Esophagus (tissue), 2 donors: ENCODE results near the gene ADARB1. TPM values are rescaled to one million over a fixed set of nuclear protein-coding genes. Genes with fewer than 3 reads are reported as not detected.
"Not testable (repeated sequence)": the region's sequence is repeated elsewhere in the genome, so short reads cannot be mapped to it uniquely, and the experiment has no call there.

Experiments
- H3K27ac ChIP-seq, 2 donors: one replicate each; pipeline ENCODE4 v1.5.1; 2013; ENCODE audit warnings: low read depth in 2 of 2, mild to moderate bottlenecking in 2 of 2, inconsistent platforms in 1 of 2, low read length in 1 of 2, moderate library complexity in 1 of 2
- H3K27me3 ChIP-seq, 2 donors: one replicate each; pipeline ENCODE4 v1.6.1; 2013; ENCODE audit warnings: low read length in 2 of 2, control low read depth in 1 of 2, mild to moderate bottlenecking in 1 of 2; ENCODE audit not compliant: insufficient read depth in 2 of 2, control insufficient read depth in 1 of 2
- H3K36me3 ChIP-seq, 2 donors: one replicate each; pipeline ENCODE4 v1.6.1; 2013; ENCODE audit warnings: low read length in 1 of 2; ENCODE audit not compliant: control insufficient read depth in 2 of 2, insufficient read depth in 2 of 2
- H3K4me1 ChIP-seq, 2 donors: one replicate each; pipeline ENCODE4 v1.6.1; 2013; ENCODE audit warnings: low read length in 1 of 2; ENCODE audit not compliant: control insufficient read depth in 2 of 2, insufficient read depth in 2 of 2
- H3K4me3 ChIP-seq, 2 donors: one replicate each; pipeline ENCODE4 v1.5.1; 2013; ENCODE audit warnings: low read length in 2 of 2, mild to moderate bottlenecking in 2 of 2, low read depth in 1 of 2, moderate library complexity in 1 of 2
- H3K9me3 ChIP-seq, 2 donors: one replicate each; pipeline ENCODE4 v1.6.1; 2013; ENCODE audit warnings: mild to moderate bottlenecking in 2 of 2, low read depth in 1 of 2, low read length in 1 of 2, moderate library complexity in 1 of 2; ENCODE audit not compliant: control insufficient read depth in 2 of 2, insufficient read depth in 1 of 2
- WGBS, 2 donors: extraction: QIAGEN DNeasy Blood & Tissue Kit; methylation state at CpG; one replicate each; pipeline ENCODE4 v1.1.7; 2013; 5-methylcytosine and 5-hydroxymethylcytosine counted together
- polyA plus RNA-seq, 2 donors: library from polyadenylated mRNA; stranded (reverse); fragments of 200-250 nt; gene quantifications; one replicate each; pipeline ENCODE4 v1.2.3, GENCODE V29; 2013
- donor health status: healthy with polysubstance abuse.
- donor health status: Bipolar disorder and iron deficiency.

Gene ADARB1
- polyA plus RNA-seq, 2 donors: 4.7 to 7.9 TPM

- Histone ChIP-seq H3K9me3 (no peaks in the 10 kb centered on the region), H3K27ac (no peak overlapping the region), H3K4me1 (no peaks in the 10 kb centered on the region), H3K27me3 (no peaks in the 10 kb centered on the region), H3K4me3 (no peak overlapping the region), H3K36me3 (no peaks in the 10 kb centered on the region)
- whole genome bisulfite sequencing, 2 donors: 86 to 91% methylated on average over 9 of the region's 9 CpGs
Observed at GRCh38 chr21:45135868-45136267, 61.5 kb downstream of the ADARB1 start.

- H3K27me3 ChIP-seq: no peaks in the 10 kb centered on the region
- H3K9me3 ChIP-seq: no peaks in the 10 kb centered on the region
- H3K4me1 ChIP-seq: no peaks in the 10 kb centered on the region
- 92% methylated on average over 8 of the region's 8 CpGs for WGBS, 2 donors
- H3K27ac ChIP-seq: no peak overlapping the region
- no peak overlapping the region for H3K4me3 ChIP-seq
- H3K36me3 ChIP-seq: no peaks in the 10 kb centered on the region
Observed at GRCh38 chr21:45136500-45136899, 62.1 kb downstream of the ADARB1 start.

DNA sequence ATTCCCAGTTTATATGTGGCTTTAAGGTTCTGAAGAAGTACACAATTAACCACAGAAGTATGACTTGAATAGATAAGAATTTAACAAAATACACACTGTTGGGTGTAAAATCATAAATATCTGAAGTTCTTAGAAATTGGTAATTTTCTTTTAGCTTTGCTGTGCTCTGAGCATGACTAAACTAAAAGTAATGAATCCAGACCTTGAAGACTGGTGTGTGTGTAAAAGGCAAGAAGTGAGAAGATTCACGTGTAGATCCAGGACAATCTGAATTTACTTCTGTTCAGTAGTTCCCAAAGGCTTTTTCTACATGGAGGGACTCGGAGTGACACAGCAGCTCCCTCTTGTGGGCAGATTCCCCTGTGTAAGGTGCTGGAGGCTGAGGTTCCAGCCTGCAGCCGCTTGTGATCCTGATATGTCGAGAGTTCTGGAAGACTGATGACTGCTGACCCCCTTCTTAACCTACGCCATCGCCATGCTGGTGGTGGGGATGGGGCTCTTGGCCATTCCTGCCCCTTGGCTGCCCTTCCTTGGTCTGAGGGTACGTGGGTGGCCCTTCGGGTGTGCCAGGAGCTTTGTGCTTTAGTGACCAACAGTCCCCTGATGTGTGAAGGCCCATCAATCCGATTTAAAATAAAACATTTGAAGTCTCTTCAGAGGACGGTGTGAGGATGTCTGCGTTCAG is 62.7 kb downstream of the ADARB1 start:
- Histone ChIP-seq H3K27me3 (no peaks in the 10 kb centered on the region), H3K4me1 (no peaks in the 10 kb centered on the region), H3K4me3 (no peak overlapping the region), H3K9me3 (no peaks in the 10 kb centered on the region), H3K27ac (no peak overlapping the region), H3K36me3 (no peaks in the 10 kb centered on the region)
- WGBS, 2 donors: 39 to 42% methylated on average over 11 of the region's 11 CpGs

DNA sequence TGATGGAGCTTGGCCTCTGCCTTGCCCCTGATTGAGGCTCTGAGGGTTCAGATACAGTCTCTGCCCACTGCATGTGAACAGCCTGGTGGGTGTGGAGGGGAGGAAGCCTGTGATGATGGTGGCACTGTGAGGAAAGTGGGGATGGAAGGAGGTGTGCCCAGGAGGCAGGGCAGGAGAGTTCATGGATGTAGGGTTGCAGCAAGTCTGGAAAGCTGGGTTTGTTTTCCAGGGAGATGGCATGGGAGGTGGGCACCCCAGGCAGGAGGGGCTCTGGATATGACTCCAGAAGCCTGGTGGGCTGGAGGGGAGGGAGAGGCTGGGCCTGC is 63.2 kb downstream of the ADARB1 start:
- Histone ChIP-seq H3K4me3 (no peak overlapping the region), H3K9me3 (no peaks in the 10 kb centered on the region), H3K27ac (no peak overlapping the region)

DNA sequence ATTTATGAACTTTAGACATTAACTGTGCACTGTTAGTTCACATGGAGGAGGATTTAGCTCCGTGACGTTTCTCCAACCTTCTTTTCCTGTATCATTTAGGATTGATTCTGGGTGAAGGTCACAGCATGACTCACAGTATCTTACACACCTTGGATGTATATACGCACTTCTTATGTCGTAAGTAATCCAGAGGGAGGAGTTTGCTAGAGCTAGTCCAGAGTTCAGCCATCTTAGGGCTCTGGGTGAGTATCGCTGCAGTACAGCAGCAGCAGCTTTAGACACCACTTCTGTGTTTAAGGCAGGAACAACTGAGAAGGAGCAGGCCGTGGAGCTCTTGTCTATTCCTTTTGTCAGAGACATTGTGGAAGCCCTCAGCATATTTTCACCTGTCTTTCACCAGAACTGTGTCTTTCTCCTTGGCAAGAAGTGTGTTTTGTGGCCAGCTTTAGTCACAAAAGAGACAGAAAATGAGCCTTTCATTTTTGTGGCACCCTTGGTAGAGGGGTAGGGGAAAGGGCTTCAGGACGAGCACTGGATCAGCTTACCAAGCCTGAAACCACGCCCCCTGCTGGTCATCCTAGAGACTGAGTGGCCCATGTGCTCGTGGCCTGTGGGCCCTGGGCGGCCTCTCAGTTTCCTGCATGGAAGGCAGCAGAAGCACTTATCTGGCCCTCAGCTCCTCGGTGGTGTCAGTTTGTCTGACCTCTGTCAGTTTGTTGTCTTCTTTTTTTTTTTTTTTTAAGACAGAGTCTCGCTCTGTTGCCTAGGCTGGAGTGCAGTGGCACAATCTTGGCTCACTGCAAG is 64.0 kb downstream of the ADARB1 start:
- Histone ChIP-seq H3K4me1 (no peaks in the 10 kb centered on the region), H3K9me3 (no peaks in the 10 kb centered on the region), H3K27ac (no peak overlapping the region), H3K36me3 (no peaks in the 10 kb centered on the region), H3K27me3 (no peaks in the 10 kb centered on the region), H3K4me3 (no peak overlapping the region)
- 59 to 62% methylated on average over 11 to 12 of the region's 12 CpGs for WGBS, 2 donors

More for the DNA sequence above, 63.2 kb downstream of the ADARB1 start:
- Histone ChIP-seq H3K27me3 (no peaks in the 10 kb centered on the region), H3K36me3 (no peaks in the 10 kb centered on the region), H3K4me1 (no peaks in the 10 kb centered on the region)

DNA sequence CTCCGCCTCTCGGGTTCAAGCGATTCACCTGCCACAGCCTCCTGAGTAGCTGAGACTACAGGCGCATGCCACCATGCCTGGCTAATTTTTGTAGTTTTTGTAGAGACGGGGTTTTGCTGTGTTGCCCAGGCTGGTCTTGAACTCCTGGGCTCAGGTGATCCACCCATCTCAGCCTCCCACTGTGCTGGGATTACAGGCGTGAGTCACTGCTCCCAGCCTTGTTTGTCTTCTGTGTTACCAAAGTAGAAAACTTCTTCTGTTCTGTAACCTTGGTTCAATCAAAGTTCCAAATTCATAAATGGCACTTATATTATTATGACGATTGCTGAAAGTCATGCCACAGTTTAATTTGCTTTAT is 64.6 kb downstream of the ADARB1 start:
- not testable (repeated sequence) for H3K27me3 ChIP-seq, H3K4me1 ChIP-seq, H3K9me3 ChIP-seq, H3K36me3 ChIP-seq, H3K27ac ChIP-seq, H3K4me3 ChIP-seq
- WGBS, 2 donors: 89% methylated on average over 7 of the region's 7 CpGs

- Histone ChIP-seq H3K27me3 (no peaks in the 10 kb centered on the region), H3K4me3 (no peak overlapping the region), H3K4me1 (no peaks in the 10 kb centered on the region), H3K36me3 (no peaks in the 10 kb centered on the region), H3K9me3 (no peaks in the 10 kb centered on the region), H3K27ac (no peak overlapping the region)
- 95 to 97% methylated on average over 13 of the region's 13 CpGs for WGBS, 2 donors
Observed at GRCh38 chr21:45139473-45139872, 65.1 kb downstream of the ADARB1 start.

DNA sequence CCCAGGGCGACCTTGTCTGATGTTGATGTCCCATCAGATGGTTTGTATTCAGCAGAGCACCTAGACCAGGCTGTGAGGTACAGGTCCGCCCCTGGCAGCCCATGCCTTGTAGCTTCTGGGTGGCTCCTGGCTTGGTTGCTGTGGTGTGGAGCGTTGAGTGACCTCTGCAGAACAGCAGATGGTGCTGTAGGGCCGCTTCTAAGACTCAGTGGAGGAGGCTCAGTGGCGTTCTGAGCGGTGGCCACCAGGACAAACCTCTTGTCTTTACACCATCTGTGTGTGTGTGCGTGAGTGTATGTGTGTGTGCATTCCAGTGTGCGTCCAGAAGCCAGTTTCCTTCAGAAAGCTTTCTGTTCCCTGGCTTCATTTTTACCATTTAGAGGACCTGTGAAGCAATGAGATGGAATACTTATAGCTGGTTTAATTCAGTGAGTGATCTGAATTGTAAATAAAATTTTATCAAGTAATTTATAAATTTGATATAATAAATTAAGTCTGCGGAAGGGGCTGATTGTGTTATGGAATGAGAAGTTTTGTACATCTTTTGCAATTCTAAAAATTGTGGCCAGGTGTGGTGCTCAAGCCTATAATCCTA is 66.1 kb downstream of the ADARB1 start:
- Histone ChIP-seq H3K36me3 (no peaks in the 10 kb centered on the region), H3K4me3 (no peak overlapping the region), H3K4me1 (no peaks in the 10 kb centered on the region), H3K27me3 (no peaks in the 10 kb centered on the region), H3K27ac (no peak overlapping the region), H3K9me3 (no peaks in the 10 kb centered on the region)
- 29 to 31% methylated on average over 9 of the region's 9 CpGs for WGBS, 2 donors

DNA sequence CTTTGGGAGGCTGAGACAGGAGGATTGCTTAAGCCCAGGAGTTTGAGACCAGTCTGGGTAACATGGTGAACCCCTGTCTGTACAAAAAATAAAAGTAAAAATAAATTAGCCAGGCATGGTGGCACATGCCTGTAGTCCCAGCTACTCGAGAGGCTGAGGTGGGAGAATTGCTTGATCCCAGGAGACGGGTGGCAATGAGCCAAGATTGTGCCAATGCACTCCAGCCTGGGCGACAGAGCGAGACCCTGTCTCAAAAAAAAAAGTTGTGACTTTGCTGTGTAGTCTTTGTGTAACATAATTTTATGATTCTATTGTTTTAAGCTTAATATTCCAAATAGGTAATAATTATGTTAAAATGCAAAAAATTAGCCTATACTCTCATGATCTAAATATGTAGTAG is 66.6 kb downstream of the ADARB1 start:
- 85 to 89% methylated on average over 4 of the region's 4 CpGs for WGBS, 2 donors

DNA sequence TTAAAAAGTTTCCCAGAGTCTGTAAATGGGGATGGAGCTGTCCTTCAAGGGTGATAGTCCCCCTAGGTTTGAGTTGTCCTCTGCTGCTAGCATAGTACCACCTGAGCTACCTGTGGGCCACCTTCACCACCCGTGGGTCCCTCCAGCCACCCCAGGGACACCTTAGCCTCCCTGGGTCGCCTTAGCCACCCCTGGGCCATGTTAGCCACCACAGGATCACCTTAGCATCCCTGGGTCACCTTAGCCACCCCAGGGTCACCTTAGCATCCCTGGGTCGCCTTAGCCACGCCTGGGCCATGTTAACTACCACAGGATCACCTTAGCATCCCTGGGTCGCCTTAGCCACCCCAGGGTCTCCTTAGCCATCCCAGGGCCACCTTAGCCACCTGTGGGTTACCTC is 67.1 kb downstream of the ADARB1 start:
- Histone ChIP-seq H3K4me3 (no peak overlapping the region), H3K9me3 (no peaks in the 10 kb centered on the region), H3K27me3 (no peaks in the 10 kb centered on the region), H3K36me3 (no peaks in the 10 kb centered on the region), H3K4me1 (no peaks in the 10 kb centered on the region), H3K27ac (no peak overlapping the region)
- 92 to 94% methylated on average over 5 of the region's 5 CpGs for WGBS, 2 donors

More for the DNA sequence above, 66.6 kb downstream of the ADARB1 start:
- not testable (repeated sequence) for H3K36me3 ChIP-seq, H3K9me3 ChIP-seq, H3K4me1 ChIP-seq, H3K27me3 ChIP-seq, H3K27ac ChIP-seq, H3K4me3 ChIP-seq
